Myocyte (in vitro differentiated cells): ENCODE results near the gene PDE4D. TPM values are rescaled to one million over a fixed set of nuclear protein-coding genes. Genes with fewer than 3 reads are reported as not detected.
A peak's percentile ranks its signal among the peaks of the same experiment; 100 is the strongest.
"Not testable (repeated sequence)": the region's sequence is repeated elsewhere in the genome, so short reads cannot be mapped to it uniquely, and the experiment has no call there.

Experiments
- DNase-seq: peaks from one replicate; pipeline ENCODE4 v3.0.0-alpha.2; 2012; ENCODE audit warnings: low read depth
- total RNA-seq: library from RNA; depleted of rRNA; stranded (reverse); fragments of >200 nt; gene quantifications from 2 replicates; pipeline ENCODE4 v1.2.3, GENCODE V29; 2014

PDE4D gene
- total RNA-seq, 1 donor from 2014 or later: 26.8 TPM

DNA sequence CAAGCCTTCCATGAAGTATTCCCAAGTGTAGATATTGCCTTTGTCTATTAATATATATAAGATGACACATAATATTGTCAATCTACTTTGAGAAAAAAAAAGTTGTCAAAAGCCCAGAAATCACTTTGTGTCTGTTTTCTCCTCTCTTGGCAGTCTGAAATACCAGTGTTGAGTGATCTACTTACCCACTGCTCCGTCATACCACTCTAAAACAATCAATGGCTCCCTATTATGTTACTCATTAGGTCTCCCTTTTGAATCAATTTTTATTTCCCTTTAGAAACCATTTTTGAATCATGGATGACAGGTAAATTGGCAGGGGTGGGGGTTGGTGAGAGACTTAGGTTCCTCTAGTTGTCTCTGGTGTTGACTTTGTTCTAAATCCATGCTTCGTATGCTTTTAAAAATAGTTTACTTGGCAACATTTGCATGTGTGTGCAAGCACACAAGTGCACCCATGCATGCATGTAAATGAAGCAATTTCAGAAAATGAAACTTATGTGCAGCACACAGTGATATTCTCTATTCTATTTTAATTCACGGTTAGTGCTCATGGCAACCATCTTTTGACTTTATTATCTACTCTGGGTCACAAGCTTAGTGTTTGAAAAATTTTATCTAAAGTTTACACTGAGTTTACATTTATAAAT, 931.8 kb downstream of the PDE4D start:
- no peak for DNase-seq

DNA sequence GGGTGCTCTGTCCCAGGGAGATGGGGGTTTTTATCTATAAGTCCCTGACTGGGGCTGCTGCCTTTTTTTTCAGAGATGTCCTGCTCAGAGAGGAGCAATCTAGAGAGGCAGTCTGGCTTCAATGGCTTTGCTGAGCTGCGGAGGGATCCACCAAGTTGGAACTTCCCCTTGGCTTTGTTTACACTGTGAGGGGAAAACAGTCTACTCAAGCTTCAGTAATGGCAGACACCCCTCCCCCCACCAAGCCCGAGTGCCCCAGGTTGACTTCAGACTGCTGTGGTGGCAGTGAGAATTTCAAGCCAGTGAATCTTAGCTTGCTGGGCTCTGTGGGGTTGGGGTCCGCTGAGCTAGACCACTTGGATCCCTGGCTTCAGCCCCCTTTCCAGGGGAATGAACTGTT, 934.8 kb downstream of the PDE4D start:
- no peak for DNase-seq

DNA sequence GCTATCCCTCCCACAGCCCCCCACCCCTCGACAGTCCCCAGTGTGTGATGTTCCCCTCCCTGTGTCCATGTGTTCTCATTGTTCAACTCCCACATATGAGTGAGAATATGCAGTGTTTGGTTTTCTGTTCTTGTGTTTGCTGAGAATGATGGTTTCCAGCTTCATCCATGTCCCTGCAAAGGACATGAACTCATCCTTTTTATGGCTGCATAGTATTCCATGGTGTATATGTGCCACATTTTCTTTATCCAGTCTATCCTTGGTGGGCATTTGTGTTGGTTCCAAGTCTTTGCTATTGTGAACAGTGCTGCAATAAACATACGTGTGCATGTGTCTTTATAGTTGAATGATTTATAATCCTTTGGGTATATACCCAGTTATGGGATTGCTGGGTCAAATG, 940.3 kb downstream of the PDE4D start:
- DNase-seq: not testable (repeated sequence)

DNA sequence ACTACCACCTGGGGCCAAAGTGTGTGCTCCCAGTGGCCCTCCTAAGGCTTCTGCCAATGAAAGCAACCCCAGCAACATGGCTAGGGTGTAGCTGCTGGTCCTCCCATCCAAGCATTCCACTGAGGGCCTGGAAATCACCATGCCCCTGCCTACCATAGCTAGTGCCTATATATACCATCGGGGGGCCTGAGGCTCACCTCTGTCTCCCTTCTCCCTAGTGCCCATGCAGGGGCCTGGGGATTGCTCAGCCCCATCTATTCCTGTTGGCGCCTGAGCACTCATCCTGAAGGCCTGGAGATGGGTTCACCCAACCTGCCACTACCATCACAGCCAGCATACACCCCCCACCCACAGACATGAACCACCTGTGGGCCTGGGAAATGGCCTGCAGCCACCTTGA, 943.3 kb downstream of the PDE4D start:
- no peak for DNase-seq

DNA sequence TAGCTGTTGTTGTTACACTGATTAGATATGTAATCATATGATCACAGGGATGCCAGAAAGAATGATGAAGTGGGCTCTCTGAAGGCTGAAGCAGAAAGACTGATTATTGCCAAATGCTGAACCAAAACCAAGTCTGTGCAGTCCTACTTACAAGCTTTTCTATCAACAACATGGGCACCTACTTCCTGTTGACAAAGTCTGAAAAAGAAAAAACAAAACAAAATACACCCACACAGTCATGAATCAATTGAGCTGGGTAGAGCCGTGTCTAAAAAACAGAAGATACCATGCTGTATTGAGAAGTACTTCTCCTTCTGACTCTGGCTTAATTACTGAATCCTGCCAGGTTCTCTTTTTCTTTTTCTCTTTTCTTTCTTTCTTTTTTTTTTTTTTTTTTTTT, 947.3 kb downstream of the PDE4D start:
- no peak for DNase-seq

DNA sequence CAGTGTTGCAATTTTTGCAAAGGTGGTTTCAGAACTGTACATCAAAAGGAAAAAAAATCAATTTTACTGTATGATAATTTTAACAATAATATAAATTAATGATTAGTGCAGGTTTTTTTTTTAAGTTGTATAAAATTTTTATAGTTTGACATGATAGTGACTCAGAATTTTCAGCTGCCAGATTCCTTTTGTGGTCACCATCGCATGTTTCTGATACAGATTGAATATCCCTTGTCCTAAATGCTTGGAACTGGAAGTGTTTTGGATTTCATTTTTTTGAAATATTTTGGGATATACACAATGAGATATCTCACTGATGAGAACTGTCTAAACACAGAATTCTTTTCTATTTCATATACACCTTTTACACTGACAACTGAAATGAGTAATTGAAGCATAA, 949.3 kb downstream of the PDE4D start:
- DNase-seq: peak; percentile 43

DNA sequence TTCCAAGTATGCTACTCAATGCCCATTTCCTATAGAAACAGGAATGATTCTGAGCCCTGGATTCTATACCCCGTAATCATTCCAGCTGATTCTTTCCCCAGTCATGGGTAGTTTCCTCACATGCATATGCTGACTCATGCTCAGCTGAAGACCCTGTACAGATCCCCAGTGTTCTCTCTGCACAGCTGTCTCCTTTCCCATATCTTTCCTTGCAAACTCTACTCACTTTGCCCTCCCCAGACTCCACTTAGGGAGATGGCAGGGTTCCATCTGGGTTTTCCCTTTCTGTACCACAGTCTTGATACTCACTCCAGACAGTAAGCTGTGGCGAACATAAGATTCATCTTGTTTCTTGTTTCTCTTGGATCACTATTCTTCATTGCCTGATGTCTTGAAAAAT, 953.1 kb downstream of the PDE4D start:
- DNase-seq: peak; percentile 81

DNA sequence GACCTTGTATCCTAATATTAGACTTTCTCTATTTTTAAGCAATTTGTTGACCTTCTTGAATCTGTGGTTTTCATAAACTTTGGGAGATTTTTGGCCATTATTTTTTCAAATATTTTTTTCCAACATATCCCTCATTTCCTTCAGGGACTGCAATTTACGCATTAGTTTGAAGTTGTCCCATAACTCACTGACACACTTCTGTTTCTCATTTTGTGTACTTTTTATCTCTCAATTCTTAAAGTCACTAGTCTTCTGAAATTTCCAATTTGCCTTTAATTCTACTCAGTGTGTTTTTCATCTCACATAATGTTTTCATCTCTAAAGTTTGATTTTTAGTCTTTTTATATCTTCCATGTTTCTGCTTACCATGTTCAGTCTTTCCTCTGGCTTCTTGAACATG, 953.9 kb downstream of the PDE4D start:
- no peak for DNase-seq

DNA sequence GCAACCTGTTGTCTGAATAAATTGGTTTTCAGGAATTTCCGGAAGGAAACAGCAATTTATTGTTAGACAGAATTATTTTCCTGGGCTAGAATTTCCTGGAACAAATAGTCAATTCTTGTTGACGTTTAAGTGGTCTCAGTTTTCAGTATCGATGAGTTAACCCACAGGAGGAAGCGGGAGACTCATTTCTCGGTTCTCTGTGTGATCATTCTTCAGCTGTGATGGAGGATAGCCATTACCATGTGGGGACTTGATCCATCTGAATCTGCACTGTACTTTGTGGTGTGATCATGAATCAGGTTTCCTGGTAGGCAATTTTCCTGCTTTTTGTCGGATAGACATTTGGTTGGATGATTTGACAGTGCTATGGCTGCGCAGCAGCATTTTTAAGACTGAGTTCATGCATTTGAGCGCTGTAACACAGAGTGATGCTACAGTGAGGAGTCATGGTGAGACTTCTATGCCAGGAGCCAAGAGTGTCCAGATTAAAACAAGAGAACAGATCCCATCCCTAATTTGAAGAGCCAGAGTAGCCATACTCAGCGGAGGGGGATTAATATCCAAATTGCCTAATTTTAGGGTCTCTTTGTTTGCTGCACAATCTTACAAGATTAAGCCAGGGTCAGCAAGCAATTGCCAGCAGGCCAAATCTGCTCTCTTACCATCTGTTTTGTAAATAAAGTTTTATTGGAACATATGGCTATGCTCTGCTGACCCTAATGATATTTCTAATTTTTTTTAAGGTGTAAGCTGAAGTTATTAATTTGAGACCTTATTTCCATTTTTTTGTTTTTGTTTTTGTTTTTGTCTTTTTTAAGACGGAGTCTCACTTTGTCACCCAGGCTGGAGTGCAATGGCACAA, 954.7 kb downstream of the PDE4D start:
- DNase-seq: no peak

DNA sequence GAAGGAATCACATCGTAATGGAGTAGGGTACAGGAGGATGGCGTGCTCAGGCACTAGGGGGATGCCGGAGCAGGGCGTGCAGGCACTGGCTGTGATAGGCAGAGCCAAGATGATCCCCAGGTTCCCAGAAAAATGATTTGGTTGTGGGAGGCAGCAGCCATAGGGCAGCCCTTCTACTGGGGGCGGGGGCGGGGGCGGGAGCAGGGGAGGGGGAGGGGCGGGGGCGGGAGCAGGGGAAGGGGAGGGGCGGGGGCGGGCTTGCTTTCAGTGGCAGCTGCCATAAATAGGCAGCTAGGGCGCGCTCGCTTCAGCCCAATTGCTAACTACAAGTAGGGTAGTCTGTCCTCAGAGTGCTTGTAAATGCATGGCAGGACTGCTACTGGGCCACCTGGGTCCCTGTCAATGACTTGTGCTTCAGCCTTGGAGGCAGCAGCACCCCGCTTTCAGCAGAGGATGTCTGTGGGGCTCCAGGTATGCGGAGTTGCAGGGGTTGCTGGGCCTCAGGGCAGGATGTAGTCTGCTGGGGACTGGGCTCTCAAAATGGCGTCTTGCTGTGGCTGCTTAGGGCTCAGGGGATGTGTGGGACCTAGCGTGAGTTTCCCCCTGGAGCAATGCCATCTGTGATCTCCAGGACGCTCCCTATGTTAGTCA, 956.4 kb downstream of the PDE4D start:
- no peak for DNase-seq

DNA sequence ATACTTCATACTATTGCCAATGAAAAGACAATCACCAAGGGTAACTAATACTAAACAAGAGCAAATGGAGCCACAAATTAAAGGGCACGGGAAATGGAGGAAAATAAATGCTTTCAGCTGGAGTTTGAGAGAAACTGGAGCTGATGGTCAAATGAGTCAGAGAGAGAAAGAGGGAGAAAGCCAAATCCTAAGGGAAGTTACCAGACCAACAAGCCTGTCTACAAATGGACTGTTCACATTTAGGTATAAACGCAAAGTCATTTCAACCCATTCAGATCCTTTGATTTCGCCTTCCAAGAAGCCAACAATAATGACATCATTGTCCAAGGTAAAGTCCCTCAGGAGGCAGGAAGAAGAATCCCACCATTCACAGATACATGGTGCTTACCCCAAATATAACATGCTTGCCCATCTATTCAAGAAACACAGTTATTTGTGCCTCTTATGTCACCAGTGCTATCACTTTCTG, 958.9 kb downstream of the PDE4D start:
- DNase-seq: peak; percentile 35

DNA sequence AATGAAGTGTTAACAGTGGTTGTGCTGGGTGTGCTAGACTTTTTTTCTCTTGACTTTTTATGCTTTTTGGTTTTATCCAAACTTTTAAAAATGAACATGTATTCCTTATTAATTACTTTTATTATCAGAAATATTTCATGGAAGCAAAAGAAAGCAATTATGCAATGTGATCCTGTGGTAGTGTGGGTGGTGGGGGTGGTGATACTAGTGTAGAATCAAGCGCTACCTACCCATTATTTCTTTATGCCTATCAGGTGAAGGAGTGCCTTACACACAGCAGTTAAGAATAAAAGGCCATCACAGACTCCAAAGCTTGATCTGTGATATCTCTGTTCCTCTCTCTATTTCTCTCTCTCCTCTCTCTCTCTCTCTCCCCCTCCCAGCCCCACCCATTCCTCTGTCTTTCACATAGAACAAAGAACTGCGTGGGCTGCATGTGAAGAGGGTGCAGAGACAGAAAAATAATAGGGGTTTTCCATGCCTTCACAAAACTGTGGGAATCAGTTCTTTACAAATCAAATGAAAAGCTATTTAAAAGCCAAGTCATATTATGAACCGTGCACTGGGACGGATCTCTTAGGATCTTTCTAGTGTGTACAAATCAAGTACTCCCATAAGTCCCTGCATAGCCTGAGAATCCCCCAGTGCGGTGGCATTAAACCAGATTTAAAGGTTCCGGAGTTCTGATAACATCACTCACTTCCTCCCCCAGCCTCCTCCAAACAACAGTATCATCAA, 959.5 kb downstream of the PDE4D start:
- no peak for DNase-seq

DNA sequence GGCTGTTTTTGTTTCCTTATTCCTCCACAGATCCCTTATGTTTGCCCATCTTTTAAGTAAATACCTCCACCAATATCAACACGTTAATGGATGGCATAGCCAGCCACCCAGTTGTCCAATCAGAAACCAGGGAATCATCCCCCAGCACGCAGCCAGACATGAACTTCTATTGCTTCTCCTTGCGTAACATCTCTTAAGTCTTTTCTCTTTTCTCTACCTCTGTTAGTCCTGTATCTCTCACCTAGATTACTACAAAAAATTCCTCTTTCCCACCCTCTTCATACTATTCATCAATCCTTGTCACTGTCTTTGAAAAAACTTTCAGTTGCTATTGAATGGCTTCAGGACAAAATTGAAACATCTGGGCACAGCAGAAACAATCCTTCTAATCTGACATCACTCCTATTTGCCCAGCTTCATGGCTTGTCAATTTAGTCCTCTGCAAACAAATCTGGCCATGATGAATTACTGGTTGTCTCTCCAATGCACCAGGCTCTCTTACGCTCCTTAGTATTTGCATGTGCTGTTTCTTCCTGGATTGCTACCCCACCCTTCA, 961.4 kb downstream of the PDE4D start:
- no peak for DNase-seq

DNA sequence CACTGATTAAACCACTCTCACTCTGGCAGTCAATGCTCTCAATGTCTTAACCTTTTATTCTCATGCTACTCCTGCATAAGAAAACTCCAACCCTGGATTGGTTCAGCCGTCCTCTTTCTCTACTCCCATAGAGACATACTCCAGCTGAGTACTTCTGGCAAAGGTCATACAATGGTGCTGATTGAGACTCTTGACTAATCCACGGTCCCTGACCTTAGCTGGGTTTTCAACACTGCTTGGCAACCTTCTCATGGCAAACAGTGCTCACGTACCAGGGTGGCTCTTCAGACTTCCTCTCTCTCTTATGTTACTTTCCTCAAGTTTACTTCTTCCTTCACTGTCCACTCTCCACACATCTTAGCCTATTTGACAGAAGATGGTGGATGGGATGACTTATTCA, 963.0 kb downstream of the PDE4D start:
- no peak for DNase-seq

DNA sequence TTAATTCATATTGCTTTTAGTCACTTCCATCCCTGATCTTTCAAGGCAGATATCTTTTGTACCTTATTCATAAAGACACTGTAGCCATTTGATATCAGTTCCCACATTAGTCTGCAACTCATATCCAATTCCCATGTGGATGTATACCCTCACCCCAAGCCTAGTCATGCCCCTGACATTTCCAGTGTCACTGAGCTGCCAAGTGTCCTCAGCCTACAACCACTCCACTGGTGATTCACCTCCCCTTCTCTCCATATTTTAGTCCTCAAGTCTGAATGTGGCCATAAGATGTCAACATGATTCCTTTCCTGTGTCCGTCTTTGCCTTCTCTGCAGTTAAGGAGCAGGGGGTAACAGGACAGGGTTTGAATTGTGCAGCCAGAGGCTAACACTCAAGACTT, 963.8 kb downstream of the PDE4D start:
- DNase-seq: no peak

DNA sequence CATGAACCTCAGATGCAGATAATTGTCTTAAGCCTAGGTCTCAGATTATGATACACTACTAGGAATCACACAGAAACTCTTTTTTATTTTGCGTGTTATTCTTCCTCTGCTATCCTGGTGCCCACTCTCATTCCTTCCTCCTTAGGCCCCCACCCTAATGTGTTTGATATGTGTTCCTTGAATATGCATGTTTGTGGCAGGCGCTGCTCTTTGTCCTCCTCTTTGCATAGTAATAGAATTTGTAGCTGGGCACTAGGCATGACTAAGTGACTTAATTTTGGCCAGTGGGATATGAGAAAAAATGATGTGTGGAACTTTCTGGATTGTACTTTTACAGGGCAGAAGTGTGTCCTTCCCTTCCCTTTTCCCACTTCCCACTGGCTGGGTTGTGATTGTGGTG, 965.6 kb downstream of the PDE4D start:
- no peak for DNase-seq

DNA sequence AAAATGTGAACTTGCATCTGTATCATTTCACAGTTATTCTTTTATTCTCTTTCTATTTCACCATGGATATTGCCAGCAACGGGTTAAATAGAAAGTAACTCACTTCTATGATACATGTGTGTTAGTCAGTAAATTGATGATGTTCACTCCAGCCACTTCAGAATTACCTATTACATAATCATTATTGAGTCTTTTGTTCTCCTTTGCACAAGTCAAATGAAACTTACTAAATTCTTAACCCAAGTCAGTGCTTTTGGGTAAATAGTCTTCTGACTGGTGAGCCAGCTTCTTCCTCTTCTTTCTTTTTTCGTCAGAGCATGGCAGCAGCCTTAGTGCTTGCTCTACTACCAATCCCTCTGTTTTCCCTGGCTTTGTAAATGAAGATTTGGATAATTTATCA, 966.3 kb downstream of the PDE4D start:
- no peak for DNase-seq

DNA sequence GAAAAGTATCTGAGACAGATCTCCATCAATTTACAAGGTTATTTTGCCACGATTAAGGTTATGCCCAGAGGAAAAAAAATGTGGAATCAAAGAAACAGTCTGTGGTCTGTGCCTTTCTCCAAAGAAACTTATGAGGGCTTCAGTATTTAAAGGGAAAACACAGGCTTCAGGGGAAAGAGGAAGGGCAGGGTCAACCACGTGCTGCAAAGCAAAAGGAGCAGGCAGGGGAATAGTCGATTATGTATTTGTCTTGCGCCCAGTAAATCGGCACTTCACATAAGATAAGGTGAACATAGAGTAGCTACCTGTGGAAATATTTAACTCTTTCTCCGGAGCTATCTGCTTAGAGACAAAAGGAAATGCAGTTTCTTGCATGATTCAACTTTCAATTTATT, 967.0 kb downstream of the PDE4D start:
- no peak for DNase-seq

DNA sequence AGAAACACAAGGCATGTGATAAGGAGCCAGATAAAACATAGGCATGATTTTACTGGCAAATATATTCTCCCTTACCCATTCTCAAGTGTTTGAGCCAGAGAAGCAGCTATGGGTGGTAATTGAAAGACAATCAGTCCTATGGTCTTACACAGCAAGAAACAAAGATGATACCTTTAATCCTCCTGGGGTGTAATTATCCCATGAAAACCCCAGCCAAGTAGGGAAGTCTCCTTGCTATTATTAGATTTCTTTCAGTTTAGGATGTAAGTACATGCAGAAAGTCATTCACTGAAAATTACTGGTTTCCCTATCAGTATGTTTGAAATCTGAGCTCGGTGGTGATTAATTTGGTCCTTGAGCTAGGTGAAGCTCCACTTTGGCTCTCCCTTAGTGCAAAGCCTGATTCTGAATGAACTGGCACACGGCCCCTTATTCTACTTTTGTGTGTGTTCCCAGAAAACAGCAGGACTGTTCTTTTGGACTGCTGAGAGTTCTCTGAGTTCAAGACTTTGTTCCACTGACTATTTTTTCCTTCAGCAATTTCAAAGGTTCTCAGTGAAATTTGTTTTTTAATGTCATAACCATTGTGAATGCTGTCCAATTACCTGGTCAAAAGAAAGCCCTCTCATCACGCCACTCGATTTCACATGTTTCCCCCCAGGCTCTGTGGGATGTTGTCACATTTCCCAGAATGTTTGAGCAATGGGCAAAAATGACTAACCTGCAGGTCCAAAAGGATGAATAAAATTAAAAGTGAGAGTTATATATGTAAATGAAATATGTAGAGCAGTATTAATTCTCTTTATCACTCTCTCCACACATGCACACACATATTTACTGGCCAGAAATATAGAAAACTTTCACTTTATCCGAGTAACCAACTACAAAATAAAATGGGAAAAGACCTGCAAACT, 967.6 kb downstream of the PDE4D start:
- DNase-seq: no peak

DNA sequence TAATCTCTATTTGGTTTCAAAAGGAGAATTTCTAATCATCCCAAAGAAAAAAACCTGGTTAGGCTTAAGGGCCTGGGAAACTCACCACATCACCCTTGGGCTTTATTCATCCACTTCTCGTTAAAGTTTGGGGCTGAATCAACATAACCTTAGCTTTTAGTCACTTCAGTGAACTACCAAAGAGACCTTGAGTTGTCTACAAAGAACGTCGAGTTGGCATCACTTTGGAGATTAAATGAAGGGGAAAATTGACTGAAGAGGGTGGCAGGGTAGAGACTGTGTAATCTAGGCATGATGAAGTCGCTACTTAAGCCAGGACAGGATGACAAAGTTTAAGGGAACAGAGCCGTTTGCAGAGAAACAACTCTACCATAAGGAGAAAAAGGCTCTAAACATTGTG, 969.2 kb downstream of the PDE4D start:
- no peak for DNase-seq
